CD4-positive, alpha-beta T cell treated with Interleukin-17A for 1 hour (primary cell): ENCODE measurements around the gene CLDN12.
A peak's percentile ranks its signal among the peaks of the same experiment; 100 is the strongest.

ENCODE experiments used
- DNase-seq: peaks from one replicate; pipeline ENCODE4 v3.0.0-alpha.2; 2020

Gene CLDN12

DNA sequence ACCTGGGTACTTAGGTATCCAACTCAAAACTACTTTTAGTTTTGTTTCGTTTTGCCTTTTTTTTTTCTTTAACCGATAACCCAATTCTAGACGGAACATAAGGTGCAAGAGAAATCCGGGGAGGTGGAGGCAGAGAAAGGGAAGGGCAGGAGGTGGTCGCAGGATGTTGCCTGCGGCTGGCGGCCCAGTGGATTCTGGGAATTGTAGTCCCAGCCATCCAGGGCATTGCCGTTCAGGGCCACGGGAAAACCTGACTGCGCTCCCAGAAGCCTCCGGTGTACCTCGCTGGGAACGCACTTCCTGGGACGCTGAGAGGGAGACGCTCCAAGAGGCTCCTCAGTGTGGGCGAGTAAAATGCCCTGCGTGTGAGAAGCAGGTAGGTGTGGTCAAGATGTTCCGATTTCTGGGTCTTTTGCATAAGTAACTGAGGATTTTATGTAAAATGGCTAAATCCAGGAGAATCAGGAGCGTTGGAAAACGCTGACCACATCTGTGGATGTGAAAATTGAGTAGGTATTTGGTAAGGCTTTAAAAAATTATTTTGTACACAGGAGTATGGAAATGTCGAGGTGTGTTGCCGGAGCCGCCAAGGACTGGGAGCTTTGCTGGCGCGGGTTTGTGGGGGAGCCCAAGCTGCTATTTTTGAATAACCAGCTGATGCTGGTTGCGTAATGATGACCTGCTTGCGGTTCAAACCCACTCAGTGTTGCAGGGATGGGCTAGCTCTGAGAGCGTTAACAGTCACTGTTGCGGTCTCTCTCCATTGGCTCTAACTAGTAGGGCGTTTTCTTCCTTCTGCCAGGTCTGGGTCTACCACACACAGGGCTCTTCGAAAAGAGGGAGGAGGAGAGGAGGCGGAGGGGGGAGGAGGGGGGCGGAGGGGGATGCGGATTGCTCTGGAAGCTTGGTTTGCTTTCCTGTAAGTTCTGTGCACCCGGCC is at the start of gene CLDN12:
TSS of gene CLDN12 (plus strand) at position 288 of the 940 bp plus-strand sequence. CDS start 9,216 bp downstream, outside the sequence.
- peak; percentile 82 for DNase-seq

DNA sequence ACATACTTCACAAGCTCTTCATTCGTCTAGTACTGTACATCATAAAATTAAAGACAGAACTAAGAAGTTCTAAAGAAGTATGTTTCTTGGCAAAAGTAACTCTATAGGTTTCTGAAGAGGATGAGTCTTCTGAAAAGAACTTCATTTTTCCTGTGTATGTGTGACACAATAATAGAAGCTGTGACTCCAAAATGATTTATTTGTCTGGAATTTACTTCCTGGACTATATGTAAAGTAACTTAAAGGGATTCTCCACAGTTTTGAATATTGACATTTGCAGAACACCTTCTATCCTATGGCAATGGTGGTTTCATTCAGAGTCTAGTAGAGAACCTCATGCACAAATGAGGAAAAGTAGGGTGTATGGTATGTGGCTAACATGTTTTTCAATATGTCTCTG is 19.8 kb upstream of the CLDN12 start:
- no peak for DNase-seq

DNA sequence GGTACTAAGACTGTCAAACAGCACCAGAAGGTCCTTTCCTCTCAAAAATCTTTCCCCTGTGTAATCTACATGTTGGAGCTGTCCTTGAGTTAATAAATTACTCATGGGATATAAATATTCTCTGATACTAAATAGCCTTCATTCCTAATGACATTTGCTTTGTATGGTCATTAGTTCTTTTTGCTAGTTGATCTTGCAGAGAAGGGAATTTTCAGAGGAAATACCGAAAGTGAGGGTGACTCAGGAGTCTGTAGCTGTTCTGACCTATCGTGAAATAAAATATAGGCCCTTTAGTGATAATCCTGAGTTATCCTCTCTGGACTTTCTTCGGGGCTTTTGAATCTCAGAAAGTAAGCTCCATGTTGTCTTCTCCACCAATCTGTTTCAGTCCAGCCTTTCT is 19.4 kb upstream of the CLDN12 start:
- DNase-seq = no peak

DNA sequence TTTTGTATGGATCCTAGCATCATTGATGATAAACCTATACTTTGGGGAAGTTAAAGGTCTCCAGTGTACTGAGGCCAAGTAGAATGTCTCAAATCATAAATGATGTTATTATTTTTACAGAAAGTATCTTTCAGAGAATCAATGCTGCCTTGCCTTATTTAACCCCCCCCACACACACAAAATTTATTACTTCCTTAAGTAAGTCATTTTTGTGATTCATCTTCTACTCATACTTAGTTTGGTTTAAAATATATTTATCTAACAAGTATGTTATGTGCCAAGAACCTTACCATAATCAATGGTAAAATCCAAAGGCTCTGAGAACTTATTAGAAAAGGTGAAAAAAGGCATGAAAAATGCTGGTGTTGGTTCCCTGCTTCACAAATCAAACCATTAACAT is 18.8 kb upstream of the CLDN12 start:
- DNase-seq = no peak

DNA sequence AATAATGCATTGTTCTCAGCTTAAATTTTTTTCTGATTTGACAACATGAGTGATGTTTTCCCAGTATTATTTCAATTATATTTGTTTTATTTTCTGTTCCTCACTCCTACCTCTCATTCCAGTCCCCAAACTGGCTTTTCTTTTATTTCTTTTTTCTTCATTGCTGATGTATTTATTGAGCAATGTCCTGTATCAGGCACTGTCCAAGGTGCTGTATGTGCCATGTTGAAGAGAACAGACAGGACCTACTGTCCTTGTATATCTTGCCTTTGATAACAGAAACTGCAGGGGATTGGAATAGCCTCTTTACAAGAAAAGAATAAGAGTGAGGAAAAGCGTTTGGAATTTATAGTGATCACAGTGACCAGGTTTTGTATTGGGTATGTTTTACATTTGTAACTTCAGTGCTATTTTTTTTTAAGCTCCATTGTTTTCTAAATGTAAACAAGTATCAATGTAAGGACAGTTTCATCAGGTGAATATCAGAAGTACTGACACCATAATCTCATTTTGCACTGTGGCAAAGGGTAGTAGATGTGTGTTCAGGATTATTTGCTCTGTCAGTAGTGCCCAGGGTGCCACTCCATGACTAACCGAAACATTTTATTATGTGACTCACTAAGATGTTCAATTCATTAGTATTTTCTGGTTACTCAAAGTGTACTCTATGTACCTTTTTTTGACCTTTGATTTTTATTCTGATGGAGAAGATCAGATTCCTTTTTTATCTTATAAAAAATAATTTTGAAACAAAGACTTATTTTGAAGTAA is 15.6 kb upstream of the CLDN12 start:
- DNase-seq = no peak

DNA sequence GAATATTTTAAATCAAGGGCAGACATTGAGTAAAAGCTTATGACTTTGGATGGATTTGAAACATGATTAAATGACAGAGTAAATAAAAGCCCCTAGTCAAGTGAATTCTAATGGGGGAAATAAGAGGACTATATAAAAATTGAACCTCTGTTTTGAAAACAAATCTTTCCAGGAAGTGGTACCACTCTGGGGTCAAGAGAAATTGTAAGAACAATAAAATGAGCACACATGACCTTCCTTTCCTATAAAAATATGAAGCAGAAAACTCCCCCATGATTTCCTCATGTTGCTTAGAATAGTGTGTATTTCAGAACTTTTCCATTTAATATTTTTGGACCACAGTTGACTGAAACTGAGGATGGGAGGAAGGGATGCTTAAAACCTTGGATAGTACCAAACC is 12.3 kb upstream of the CLDN12 start:
- no peak for DNase-seq

DNA sequence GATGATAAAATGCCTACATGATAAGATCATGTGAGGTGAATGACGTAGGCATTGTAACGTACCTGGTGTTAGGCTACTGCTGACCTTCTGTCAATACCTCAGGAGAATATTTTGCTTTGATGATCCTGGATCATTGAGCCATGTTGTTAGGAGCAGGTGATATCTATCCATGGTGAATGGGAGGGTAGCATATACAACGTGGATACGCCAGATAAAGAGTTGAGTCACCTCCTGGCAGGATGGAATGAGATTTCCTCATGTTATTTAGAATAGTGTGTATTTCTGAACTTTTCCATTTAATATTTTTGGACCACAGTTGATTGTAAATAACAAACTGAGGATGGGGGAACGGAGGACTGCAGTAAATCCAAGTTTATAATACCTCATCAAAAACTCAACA is 11.8 kb upstream of the CLDN12 start:
- DNase-seq = no peak

DNA sequence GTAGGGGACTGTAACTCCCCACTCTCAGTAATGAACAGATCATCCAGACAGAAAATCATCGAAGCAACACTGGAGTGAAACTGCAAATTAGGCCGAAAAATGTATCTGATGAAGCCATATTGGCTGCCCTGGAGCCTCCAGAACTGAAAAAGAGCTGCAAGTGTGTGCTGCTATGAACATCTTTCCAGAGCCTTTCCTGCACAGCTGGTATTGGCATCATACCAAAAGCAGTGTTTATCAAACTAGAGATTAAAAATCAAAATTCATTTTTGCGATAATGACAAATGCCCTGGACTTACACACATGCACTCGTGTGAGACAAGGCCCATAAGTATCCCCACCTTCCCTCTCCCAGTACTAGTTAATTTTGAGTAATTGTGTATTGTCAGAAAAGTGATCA is 6.8 kb upstream of the CLDN12 start:
- DNase-seq = no peak

DNA sequence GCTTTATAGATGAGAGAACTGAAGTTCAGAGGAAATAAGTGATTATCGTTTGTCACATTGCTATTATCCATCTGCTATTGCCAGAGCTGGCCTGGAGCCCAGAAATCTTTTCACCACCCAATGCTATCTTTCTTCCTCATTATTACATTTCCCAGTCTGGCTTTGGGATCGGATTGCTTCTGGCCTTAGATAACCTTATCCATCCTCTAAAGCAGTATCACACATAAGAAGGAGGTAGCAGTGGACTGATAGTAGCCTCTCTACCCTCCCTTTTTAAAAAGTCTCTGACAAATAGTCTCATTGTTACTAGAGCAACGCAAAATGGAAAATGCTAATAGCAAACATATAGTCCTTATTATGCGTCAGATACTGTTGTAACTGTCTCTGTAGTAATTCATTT is 1.3 kb upstream of the CLDN12 start:
- DNase-seq = no peak

DNA sequence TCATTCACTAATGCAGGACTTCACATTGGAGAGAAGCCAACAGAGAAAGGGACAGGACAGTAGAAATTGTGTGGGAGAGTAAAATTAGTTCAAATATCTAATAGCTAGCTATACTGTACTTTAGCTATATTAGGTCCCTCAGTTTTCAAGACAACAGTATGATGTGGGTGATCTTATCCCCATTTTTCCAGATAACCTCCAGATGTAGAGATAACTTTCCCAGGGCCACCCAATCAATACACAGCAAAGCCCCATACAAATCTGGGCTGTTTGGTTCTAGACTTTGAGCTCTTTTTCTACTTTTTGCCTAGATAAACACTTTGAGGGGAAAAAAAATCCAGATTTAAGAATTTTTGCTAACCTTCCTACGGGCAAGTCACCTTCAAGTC is 482 bp upstream of the CLDN12 start:
- no peak for DNase-seq

DNA sequence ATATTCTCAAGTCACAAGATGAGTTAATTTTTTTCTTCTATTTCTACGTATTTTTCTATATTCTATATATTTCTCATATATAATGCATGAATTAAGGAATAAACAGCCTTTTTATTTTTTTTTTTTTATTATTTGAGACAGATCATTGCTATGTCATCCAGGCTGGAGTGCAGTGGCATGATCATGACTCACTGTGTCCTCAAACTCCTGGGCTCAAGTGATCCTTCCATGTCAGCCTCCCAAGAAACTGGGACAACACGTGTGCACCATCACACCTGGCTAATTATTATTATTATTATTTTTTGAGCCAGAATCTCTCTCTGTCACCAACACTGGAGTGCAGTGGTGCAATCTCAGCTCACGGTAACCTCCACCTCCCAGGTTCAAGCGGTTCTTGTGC is 1.5 kb downstream of the CLDN12 start:
- DNase-seq = no peak

DNA sequence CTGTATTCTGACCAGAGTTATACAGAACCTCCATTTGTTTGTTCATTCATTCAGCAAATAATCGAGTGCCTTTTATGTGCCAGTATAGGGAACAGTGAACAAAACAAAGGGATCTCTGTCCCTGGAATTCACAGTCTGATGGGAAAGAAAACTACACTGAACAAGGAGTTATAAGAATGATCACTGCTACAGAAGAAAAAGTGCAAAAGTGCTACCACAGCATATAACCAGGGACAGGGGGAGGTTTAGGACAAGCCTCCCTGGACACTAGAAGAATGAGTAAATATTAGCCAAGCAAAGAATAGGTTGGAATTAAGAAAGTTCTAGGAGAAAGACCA is 4.2 kb downstream of the CLDN12 start:
- no peak for DNase-seq

DNA sequence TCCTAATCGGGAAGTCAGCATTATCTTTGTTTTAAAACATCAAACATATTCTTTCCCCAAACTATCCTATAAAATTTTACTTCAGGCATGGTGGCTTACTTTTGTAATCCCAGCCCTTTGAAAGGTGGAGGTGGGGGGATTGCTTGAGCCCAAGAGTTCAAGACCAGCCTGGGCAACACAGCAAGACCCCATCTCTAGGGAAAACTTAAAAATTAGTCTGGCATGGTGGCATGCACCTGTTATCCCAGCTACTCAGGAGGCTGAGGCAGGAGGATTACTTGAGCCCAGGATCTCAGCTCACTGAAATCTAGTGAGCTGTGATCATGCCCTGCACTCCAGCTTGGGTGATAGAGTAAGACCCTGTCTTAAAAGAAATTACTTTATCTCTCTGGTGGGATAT is 4.9 kb downstream of the CLDN12 start:
- DNase-seq = no peak

DNA sequence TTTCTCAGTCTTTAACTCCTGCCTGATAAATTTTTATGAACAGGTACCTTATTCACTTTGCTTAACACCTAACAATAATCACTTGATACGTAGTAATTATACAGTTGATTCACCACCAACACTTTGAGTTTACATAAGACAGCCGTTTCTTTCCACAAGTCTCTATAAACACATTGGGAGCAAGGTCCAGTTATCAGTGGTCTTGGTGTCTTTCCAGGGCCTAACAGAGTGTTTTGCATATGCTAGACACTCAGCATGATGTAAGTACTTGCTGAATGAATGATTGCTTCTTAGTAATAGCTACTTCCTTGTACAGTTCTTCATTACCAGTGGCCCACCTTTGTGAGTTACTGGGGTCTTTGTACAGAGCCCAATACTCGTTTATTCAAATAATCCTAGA is 6.4 kb downstream of the CLDN12 start:
- no peak for DNase-seq

DNA sequence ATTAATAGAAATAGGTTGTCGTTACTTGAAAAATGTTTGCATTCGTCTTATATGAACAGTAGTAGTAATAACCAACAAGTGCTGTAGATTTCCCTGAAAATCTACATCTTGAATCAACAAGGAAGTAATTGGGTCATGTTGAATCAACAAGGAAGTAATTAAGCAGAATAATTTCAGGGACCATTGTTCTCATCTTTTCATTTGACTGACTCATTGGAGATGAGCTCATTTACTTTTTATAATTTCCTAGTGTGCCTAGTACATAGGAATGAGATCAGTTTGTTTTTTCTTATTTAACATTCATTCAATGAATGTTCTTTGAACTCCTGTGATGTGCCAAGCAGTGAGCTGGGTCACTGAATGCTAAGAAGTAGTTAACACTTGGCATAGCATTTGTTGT is 8.2 kb downstream of the CLDN12 start:
- no peak for DNase-seq

DNA sequence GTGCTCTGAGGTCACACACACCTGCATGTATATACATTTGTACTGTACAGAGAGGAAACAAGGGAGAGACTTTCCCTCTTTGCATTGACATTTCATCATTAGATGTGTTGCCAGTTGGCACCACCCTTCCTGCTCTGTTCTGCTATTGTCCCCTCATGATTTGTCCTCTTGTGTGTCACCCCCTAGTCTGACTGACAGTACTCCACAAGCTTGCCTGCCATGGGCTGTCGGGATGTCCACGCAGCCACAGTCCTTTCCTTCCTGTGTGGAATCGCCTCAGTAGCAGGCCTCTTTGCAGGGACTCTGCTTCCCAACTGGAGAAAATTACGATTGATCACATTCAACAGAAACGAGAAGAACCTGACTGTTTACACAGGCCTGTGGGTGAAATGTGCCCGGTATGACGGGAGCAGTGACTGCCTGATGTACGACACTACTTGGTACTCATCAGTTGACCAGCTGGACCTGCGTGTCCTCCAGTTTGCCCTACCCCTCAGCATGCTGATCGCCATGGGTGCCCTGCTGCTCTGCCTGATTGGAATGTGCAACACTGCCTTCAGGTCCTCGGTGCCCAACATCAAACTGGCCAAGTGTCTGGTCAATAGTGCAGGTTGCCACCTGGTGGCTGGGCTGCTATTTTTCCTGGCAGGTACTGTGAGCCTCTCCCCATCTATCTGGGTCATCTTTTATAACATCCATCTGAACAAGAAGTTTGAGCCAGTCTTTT is 9.4 kb downstream of the CLDN12 start:
- peak; percentile 21 for DNase-seq

DNA sequence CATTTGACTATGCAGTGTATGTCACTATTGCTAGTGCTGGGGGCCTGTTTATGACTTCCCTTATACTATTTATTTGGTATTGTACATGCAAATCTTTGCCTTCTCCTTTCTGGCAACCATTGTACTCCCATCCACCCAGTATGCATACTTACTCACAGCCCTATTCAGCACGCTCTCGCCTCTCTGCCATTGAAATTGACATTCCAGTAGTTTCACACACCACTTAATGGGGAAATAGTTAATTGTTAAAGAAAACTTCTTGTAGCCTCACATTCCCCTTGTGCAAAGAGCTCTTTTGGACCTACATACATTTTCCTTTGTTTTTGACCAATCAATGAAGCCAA is 9.9 kb downstream of the CLDN12 start:
- no peak for DNase-seq

DNA sequence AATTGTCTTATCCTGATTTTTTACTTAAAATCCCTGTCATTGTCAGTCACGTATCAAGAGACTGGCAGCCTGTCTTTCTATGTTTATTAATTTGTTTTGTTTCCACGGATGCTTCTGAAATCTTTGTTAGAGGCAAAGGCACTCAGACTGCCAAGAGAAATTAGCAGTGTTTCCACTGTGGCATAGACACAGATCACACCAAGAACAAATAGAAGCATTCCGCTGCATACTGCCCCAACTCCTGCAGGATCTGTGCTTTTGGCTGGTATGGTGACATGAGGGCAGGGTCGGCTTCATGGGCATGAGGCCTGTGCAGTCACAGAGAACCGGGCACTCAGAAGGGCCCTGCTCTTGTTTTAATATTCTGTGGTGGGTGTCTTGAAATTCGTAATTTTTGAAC is 18.4 kb downstream of the CLDN12 start:
- DNase-seq = no peak

DNA sequence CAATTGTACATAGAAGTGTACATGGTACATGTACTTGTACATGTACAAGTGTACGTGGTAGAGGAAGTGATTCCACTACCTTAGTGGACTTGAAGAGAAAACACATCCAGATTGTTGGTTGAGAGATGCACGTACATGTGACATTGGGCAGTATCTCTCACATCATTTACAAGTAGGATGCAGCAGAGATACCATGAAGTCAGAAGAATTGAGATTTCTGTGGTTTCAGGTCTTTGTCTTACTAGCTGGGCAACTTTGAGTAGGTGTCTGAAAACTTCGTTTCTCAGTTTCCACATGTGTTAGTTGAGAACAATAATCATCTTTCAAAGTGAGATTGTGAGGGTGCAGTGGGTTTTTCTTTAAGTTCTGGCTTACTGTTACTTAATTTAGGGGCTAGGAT is 21.5 kb downstream of the CLDN12 start:
- DNase-seq = no peak

DNA sequence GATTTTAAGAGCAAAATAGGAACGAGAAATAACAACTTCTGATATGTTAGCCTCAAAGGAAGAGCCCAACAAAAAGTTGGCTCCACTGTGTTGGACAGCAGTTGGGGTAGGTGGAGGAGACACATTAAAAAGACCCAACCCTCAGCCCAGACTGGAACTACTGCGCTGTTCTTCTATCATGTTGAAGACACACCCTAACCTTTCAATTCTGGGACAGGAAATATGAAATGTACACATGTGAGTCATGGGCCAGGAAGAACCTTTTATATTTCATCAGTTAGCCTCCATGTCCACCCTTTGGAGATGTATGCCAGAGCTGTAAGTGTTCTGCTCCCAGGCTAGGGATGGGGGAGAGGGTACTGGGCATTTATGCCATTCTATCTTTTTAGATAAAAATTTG is 22.1 kb downstream of the CLDN12 start:
- DNase-seq = no peak

DNA sequence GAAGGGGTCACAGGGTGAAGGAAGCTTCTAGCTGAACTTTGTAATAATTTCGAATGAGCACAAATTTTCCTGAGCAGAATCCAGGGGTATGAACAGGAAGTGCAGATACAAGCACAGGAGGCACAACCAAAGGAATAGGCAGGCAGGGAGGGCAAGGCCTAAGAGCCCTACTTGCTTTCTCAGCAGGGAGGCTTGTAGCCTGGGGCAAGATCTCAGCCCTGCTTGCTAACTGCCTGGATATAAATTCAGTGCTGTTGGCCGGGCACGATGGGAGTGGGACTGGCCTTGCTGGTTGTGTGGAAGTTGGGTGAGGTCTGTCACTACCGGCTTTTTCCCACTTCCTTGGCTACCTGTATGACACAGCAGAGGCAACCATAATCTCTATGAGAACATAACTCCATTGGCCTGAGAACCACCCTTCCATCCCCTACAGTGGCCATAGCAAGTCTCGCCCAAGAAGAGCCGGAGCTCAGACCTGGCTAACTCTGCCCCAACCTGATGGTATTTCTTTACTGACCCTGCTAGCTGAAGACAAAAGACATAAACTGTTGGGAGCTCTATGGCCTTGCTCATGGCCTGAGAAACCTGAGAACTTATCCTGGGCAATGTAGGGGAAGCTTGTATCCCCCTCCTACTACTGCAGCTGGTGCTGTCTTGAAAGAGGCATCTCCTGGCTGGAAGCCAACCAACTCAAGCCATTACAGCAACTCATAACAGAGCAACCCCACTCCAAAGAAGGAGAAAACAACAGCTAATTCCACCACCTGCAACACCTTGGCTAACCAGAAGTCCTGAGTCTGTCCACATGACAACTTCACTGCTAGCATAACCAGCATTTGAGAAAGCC is 27.6 kb downstream of the CLDN12 start:
- no peak for DNase-seq

DNA sequence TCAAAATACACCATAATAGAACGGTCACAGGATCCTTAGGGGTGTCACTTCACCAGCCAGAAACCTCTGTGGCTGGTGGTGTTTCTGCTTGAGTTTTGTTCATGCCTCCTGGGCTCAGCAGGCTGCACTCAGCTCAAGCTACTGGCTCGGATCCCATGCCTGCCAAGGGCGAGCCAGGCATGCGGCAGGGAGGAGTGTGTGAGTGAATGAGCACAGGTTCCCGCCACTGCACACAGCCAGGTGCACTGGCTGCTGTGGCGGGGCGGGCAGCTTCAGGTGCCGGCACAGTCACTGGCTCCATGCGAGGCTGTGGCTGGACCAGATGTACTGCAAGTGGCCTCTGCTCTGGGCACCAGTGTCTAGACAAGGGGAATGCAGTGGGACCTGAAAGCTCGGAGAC is 29.5 kb downstream of the CLDN12 start:
- DNase-seq = no peak

DNA sequence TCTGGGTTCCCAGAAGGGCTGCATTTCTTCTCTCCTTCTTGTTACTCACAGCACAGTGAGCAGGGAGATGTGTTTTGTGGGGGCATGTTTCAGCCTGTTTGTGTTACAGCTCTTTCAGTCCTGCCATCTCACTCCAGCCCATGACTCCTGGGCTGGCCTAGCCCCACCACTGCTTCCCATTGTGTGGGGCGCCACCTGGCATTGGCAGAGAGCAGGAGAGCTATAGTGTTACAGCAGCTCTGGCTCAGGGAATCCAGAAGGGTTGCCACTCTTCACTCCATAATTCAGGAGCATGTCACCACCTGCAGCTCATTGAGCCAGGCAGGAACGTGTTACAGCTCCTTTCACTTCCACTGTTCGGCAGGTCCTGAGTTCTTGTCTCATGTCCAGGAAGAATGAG is 30.0 kb downstream of the CLDN12 start:
- no peak for DNase-seq
